HG03354 (cell line): ENCODE results near the gene TRPV4.

Source experiments
- ATAC-seq: cut with Tn5 transposase; IDR thresholded peaks from one replicate; pipeline ENCODE4 v1.9.1; 2021; ENCODE audit warnings: mild to moderate bottlenecking; ENCODE audit not compliant: unreplicated experiment, poor library complexity, severe bottlenecking

TRPV4 gene

DNA sequence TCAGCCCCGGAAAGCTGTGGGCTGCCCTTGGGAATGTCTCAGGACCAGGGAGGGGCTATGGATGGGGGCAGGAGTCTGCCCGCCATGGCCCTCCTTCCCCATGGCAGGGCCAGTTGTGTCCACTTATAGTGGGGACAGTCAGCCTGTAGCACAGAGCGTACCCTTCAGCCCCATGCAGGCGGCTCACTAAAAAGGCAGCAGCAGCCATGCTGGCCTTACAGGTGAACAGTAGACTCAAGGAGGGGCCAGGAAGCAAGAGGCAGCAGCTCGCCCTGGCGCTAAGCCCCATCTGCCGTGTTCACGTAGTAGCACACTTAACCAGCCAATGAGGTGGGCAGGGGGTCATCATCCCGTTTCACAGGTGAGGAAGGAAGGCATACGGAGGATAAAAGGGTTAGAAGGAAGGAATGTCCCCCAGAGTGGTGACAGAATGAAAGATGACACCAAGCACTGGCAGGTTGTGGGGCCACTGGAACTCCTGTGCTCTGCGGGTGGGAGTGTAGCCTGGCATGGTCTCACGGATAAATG lies 66.9 kb downstream of the TRPV4 start:
- ATAC-seq, result no peak

- ATAC-seq, result no peak
Observed at GRCh38 chr12:109765446-109765810, 67.8 kb downstream of the TRPV4 start.

DNA sequence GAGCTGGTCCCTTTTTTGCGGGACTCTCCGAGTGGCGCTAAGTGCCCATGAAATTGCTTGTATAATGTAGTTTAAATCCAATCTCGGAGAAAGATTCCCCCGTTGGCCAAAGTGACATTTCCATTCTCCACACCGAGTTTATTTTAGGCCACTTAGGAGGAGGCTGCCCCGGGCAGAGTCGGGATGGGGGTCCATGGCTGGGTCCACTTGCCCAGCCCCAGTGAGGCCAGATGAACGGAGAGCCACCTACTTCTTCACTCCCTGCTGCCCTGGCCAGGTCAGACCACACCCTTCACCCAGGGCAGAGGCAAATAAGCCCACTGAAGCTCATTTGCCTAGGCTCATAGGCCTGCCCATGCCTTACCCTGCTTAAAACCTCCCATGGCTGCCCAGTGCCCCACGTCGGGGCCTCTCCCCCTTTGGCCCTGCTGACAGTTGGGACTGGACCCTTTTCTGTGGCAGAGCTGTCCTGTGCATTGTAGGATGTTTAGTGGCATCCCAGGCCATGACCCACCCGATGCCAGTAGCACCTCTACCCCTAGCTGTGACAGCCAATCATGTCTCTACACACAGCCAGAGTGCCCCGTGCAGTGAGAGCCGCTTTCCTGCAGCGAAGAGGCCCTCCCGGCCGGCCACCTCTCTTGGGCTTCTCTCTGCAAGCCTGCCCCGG lies 68.3 kb downstream of the TRPV4 start:
- no peak for ATAC-seq

DNA sequence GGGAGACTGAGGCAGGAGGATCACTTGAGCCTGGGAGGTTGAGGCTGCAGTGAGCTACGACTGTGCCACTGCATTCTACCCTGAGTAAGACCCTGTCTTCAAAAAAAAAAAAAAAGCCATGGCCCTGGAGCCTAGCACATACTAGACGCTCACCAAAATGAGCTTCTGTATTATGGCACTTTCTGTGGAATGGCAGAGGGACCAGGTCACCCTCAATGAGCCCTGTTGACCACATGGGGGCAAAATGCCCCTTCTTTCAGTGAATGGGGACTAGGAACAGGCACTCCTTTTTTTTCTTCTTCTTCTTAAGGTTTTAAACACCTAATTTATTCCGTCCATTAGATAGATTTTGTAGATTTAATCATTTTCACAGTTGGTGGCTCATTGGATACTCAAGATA lies 69.1 kb downstream of the TRPV4 start:
- ATAC-seq, result no peak

DNA sequence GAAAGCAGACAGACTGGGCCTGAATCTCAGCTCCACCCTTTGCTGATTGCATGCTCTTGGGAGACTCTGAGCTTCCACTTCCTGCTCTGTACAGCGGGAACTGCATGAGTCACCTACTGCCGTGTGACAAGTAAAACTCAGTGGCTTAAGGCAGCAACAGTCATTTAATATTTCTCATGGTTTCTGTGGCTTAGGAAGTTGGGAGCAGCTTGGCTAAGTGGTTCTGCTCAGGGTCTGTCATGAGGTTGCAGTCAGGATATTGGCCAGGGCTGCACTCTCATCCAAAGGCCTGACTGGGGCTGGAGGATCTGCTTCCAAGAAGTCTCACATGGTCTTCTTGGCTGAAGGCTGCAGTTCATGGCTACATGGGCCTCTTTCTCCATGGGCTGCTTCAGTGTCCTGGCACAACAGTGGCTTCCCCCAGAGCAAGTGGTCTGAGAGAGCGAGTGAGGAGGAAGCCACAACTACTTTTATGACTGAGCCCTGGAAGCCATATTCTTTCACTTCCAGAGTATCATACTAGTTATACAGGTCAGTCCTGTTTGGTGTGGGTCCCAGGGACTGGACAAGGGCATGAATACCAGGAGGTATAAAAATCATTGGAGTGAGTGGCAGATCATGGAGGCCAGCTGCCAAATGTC lies 69.9 kb downstream of the TRPV4 start:
- ATAC-seq, result no peak

GRCh38 chr12:109762673-109763191 lies 70.5 kb downstream of the TRPV4 start:
- ATAC-seq, result no peak

DNA sequence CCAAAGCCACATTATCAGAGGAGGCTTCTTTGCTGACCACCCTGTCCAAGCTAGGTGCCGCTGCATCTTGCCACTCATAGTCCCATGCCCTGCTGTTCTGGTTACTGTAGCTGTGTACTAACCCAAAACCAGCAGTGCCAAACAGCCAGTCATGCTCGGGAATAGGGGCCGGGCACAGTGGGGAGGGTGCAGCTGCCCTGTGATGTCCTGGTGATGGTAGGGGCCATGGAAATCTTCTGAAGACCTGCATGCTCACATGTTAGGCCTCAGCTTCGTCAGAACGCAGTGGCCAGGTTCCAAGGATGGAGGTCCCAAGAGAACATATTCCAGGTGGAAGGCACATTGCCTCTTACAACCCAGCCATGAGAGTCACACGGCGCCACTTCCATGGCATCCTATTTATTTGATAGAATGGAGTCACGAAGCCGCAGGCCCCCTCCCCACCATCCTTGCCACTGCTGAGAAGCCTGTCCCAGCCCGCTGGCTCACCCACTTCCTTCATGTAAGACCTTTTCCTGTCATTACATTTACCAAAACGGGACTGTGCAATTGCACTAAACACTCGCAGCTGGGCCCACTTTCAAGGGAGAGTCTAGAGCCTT lies 71.0 kb downstream of the TRPV4 start:
- no peak for ATAC-seq

- ATAC-seq, result no peak
Observed at GRCh38 chr12:109760930-109761921, 72.0 kb downstream of the TRPV4 start.

DNA sequence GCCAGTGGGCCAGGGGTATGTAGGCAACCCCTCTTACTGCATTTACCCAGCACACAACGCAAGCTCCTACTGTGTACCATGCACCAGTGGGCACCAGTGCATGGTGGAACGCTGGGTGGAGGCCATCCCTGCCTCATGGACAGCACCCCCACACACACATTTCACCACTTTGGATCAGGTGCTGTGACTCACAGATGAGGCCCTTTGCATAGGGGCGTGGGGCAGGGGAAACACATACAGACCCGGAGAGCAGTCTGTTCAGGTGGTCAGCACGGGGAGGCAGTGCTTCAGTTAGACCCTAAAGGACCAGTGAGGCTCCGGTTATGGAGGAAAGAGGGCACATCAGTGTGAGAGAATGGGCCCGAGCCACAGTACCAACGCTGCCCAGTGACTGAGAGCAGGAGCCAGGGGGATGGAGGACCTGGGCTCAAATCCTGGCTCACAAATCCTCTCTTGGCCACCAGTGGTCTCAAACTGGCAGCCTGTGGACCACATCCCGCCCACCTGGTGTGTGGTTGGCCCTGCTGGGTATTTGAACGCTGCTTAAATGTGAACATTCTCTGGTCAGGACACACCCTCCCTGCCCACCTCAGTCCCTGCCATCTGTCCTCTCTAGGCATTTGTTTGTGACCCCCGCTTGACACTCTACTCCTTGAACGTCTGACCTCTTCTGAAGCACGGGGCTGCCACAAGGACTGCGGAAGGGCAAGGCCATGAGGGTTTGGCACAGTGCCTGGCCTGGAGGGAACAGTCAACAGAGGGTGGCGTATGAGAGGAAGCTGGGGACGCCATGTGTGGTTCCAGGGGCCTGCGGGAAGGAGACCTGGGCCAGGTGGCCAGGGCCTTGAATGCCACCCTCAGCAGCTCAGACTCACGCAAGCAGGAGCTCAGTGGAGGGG lies 72.9 kb downstream of the TRPV4 start:
- ATAC-seq, result no peak

DNA sequence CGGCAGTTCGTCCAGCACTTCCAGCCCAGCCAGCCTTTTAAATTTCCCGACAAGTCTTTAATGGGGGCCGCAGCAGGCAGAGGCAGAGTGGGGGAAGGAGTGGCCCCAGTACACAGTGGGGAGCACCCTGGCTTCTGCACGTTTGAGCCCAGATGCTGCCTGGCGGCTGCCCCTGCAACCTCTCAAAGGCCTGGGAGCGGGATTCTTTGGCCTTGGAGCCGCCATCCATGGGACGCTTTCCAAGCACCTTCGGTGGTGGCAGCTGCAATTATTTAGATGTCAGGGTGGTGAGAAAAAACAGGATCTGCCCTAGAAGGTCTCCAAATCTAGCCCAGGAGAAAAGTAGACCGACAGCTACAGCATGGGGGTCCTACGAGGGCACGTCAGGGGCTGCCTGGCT lies 73.6 kb downstream of the TRPV4 start:
- no peak for ATAC-seq

GRCh38 chr12:109758426-109759420 lies 74.5 kb downstream of the TRPV4 start:
- ATAC-seq, result no peak

- ATAC-seq, result no peak
Observed at GRCh38 chr12:109757671-109758265, 75.4 kb downstream of the TRPV4 start.

DNA sequence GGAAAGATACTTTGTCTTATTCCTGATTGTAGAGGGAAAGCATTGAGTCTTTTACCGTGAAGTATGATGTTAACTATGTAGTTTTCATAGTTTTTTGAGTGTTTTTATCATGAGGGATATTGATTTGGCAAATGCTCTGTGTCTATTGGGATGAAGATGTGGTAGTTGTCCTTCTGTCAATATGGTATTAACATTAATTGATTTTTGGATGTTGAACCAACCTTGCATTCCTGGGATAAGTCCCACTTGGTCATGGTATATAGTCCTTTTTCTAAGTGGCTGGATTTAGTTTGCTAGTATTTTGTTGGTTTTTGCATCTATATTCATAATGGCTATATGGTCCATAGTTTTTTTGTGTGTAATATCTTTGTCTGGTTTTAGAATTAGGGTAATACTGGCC lies 76.7 kb downstream of the TRPV4 start:
- no peak for ATAC-seq

DNA sequence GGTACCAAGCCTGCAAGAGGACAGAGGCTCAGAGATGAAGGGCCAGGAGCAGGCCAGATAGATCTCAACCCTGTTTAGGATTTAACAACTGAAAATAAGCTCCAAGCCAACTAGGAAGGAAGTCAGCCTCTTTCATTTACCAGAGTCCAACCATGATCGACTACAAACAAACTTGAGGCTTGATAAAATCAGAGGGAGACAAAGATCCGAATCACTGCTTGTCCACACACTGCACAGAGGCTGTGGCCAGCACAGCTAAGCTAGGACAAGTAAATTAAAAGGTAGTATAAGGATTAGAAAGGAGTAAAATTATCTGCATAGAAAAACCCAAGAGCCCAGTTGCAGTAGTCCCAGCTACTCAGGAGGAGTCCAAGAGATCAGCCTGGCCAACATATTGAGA lies 79.2 kb downstream of the TRPV4 start:
- ATAC-seq, result no peak

- ATAC-seq, result no peak
Observed at GRCh38 chr12:109753054-109753401, 80.2 kb downstream of the TRPV4 start.

DNA sequence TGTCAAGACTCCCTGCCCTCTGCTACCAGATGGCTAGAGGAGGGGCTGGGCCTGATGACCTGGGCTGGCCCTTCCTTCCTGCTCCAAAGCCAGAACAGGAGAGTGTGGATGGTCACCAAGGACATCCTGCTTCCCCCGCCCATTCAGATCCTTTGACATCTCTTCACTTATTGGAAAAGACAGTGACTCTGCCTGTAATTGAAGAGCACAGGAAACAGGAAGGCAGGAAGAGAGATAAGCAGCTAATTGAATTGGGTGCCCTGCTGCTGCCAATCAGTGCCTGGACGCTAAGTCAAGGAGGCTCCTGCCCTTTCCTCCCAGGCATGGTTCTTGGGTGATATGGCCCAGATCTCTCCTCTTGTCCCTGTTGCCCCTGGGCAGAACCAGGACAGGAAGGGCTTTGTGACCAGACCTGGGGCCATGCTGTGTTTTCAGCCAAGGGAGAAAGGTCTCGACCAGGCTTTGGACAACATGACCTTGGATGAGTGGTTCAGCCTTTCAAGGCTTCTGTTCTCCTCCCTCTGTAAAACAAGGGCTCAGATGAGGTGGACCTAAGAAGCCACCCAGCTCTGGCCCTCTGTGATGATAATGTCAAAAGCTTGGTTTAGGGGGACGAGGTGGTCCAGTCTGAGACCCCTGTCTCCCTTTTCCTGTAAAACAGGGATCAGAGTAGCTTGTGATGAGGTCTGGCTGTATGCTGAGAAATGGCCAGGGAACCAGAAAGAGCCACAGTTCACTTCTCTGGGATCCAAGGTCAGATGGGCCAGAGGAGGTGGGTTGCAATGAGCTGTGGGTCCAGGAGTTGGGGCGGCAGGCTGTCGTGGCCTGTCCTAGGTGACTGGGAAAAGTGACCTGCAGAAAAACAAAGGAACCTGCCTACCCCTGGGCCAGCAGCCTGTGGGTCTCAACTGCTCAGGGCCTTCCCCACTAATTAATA lies 80.8 kb downstream of the TRPV4 start:
- no peak for ATAC-seq
